GM19324 (cell line): ENCODE measurements around the gene GDPD4.
"Not testable (repeated sequence)": the region's sequence is repeated elsewhere in the genome, so short reads cannot be mapped to it uniquely, and the experiment has no call there.

Experiments
- ATAC-seq: cut with Tn5 transposase; IDR thresholded peaks from one replicate; pipeline ENCODE4 v1.9.1; 2021; ENCODE audit warnings: mild to moderate bottlenecking, moderate library complexity; ENCODE audit not compliant: unreplicated experiment, low FRiP score

The GDPD4 gene

DNA sequence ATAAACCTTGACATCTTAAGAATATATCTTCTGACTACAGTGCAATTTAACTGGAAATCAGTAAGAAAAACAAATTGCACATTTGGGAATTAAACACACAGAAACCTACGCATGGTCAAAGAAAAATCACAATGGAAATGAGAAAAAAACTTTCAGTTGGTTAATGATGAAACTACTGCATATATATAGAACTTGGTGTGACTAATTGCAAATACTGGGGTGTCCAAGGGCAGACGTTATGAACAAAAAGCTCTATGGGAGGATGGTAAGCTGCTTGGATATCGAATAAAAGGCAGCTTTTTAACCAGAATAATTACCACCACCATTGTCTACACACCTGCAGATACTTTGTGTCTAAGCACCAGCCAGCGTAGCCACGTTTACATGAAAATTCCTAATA is 791 bp downstream of the GDPD4 start:
- no peak for ATAC-seq

- ATAC-seq, result not testable (repeated sequence)
Observed at GRCh38 chr11:77300028-77300427, 1.5 kb downstream of the GDPD4 start.

DNA sequence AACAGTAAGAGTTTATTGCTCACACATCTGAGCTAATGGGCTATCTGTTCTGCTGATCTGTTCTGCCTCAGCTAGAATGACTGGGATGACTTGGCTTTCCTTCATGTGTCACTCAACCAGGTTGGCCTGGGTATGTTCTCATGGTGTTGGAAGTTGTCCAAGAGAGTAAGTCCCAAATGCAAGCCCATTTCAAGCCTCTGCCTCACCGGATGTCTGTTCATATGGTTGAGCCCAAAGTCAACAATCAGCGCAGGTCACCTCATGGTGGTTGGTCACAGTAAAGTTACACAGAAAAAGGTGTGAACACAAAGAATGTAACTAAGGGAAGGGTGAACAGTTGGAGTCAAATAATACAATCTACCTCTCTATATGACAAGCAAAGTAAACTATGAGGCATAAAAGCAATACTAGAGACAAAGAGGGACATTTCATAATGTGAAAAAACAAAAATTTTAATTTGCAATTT is 1.9 kb downstream of the GDPD4 start:
- no peak for ATAC-seq

DNA sequence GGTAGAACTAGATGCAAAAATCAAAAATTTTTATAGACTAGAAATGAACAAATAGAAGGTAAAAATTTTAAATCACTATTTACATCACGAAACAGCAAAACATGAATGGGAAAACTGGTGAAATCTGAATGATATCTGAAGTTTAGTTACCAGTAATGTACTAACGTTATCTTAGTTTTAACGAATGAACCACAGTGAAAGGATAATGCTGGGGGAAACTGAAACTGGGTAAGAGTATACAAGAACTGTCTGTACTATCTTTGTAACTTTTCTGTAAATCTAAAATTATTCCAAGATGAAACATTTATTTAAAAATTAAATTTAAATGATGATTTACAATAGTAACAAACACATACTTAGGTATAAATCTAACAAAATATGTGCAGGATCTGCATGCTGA is 7.4 kb downstream of the GDPD4 start:
- no peak for ATAC-seq

- no peak for ATAC-seq
Observed at GRCh38 chr11:77289737-77290136, 11.7 kb downstream of the GDPD4 start.

GRCh38 chr11:77287615-77288273 is 13.7 kb downstream of the GDPD4 start:
- ATAC-seq, result no peak

DNA sequence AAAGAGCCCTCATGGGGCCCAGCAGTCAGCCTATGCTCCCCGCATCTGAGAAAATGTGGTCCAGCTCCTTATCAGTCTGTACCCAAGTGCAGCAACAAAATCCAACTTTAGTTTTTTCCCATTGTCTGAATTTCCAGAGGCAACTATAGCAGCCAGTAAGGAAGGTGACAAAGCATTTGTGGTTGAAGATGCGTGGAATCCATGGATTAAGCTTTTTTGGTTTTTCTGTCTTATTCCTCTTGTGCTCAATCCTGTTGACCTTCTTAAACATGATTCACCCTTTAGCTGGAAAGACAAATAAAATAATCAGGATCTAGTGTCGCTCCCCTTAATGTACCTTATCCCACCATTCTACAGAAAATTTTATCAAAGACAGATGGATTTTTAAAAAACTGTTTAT is 14.3 kb downstream of the GDPD4 start:
- no peak for ATAC-seq

DNA sequence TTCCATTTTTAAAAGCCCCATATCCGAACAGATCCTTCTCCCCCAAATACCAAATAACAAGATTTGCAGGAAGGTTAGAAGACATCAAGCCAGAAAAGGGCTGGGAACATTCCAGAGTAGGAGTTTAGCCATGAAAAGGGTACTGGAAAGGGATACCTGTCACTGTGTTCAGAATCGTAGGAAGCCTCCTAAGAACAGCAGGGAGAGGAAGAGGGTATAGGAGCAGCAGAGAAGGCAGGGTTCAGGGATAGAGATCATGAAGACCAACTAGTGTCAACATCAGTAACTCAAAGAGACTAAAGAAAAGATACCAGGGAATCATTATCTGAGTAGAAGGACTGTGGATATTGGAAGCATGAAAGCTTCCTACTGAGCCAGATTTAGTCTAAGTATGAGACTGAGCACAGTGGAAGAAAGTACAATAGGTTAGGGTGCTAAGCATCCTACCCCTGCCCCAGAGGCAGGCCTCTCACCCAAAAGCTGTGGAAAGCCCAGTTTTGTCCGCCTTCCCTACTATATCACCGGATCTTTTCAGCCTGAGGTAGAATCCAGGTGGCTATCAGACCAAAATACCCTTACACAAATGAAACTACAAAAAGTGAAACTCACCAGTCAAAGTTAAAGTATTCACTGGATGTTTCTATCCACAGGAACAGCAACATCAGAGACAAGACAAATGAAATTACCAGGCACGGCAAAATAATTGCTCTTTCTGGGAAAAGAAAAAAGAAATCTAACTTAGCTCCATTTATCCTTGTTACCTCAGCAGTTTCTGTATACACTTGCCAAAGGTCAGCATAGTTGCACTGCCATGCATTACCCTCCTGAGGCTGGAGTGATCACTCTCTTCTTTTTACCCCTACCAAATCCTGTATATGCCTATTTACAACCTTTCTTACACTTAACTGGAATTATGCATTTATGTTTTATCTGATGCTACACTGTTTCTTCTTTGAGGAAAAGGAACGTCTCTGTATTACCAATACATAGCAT is 16.7 kb downstream of the GDPD4 start:
- no peak for ATAC-seq

DNA sequence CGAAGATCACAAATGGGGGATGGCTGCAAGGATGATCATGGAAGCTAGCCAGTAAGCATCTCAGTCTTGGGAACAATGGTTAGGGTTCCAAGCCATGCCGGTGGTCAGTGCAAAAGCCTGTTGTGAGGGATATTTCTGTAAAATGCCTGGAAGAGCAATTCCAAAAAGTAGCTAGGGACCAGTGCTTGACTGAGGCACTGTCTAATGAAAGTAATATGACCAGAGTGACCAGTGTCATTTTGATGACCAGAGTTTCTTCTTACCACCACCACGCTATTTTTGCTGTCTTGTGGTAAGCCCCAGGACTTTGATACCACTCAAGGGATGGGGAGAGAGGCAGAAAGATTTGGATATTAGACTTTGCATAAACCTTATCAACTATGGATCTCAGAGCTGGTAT is 18.4 kb downstream of the GDPD4 start:
- ATAC-seq, result no peak

DNA sequence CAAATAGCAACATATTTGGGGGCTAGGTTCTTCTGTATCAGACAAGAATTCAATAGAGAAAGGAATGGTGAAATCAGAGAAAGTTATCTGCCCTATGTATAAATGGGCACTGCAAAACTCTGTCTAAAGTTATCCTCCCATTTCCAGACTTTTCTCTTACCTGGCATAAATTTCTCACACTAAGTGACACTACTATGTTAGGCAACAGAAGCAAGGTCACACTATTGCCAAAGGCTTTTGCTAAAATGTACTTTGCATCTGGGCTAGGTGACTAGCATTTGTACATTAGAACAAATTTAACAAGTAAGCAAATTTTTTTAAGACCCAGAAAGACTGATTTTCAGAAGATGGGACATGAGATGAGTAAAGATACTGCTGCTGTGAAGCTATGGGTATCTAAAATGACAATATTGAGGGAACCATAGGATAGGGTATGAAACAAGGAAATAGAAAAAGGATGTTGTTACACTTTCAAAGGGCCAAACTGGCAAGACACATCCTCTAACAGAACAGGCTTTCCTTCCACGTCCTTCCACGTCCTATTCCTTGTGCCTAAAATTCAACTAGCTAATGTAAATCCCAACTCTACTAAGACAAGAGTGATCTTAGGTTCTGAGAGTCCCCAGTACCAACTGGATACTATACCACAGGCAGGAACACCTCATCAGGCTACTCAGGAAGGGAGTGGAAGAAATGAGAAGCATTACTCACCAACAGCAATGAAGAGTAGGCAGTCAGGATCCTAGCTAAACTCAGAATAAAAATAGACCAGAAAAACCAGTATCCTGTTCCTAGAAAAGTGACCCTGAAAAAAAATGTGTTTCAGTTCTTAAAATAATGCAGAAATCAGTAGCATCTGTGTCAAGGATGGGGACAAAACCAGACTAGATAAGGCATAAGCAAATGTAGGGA is 22.6 kb downstream of the GDPD4 start:
- no peak for ATAC-seq

DNA sequence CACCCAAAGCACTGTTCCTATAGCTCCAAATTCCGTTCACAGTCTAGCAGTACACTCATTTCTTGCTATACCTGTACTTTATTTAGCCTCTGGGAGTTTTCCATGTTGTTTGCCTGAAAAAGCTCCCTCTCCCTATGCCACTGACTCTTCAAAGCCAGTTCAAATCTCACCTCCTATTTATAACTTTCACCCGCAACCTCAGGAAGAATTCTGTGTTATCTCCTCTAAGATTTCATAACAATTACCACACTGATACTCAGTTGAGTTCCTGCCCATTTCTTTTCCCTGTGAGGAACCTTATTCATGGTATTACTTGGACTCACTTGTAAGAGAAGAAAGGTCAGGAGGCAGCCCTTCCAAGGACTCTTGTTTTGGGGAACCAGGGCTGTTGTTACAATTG is 25.2 kb downstream of the GDPD4 start:
- no peak for ATAC-seq

GRCh38 chr11:77270921-77271320 is 30.6 kb downstream of the GDPD4 start:
- no peak for ATAC-seq

- ATAC-seq, result no peak
Observed at GRCh38 chr11:77269484-77270123, 31.9 kb downstream of the GDPD4 start.

GRCh38 chr11:77267962-77268361 is 33.5 kb downstream of the GDPD4 start:
- ATAC-seq, result no peak

DNA sequence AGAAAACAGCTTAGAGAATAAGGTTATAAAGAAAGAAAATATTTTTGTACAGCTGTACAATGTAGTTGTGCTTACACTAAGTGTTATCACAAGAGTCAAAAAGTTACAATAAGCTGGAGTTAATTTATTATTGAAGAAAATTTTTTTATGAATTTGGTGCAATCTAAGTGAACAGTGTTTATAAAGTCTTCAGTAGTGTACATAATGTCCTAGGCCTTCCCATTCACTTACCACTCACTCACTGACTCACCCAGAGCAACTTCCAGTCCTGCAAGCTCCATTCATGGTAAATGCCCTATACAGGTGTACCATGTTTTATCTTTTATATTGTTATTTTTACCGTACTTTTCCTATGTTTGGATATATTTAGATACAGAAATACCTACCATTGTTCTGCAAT is 34.7 kb downstream of the GDPD4 start:
- no peak for ATAC-seq

- ATAC-seq, result no peak
Observed at GRCh38 chr11:77262803-77263202, 38.7 kb downstream of the GDPD4 start.

DNA sequence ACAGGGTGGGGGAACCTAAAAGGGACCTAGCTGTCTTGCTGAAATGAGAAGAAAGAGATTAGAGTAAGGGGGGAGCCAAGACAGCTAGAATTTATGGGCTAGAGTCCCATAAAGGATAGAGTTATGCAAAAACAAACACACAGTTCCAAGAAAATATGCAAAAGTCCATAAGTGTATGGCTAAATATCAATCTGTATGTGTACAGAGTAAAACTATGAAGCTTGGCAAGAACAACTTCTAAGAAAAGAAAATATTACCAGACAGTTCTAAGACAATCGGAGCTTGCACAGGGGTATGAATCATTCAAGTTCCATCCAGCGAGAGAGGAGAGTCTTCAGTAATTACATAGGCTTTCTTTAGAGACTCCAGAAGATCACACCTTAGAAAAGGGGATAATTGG is 41.8 kb downstream of the GDPD4 start:
- no peak for ATAC-seq

DNA sequence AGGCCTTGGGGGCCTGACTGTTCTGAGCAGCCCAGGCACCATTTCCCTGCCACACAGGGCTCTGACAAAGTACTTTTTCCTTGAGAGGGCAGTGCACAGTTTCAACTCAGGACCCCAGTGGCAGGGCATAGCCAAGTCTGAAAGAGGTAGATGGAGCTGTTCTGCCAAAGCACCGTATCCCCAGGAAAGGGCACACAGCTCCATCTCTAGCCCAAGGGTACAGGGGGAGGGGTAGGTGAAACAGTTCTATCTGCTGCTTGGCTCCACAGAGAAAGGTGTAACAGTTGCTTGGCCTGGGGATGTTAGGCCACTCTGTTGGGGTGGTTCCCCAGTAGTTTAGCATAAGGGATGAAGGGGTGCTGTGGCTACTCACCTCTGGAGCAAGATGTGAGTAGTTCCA is 47.8 kb downstream of the GDPD4 start:
- ATAC-seq, result no peak

- no peak for ATAC-seq
Observed at GRCh38 chr11:77252555-77253270, 48.8 kb downstream of the GDPD4 start.
